ENCODE measurements around the gene VAPA. TPM values are rescaled to one million over a fixed set of nuclear protein-coding genes. Genes with fewer than 3 reads are reported as not detected.

Gene VAPA
- total and polyA plus RNA-seq, 2 of the 4 experiments (the other 2 are of a cell fraction) = 199 to 206 TPM

- ChIA-PET CTCF (no interaction called here), POLR2A (ENCODE audit: unreplicated experiment) (no interaction called here)
- no peak for DNase-seq
- no peak overlapping the region for H3K4me2 ChIP-seq (ENCODE audit: low read depth, low read length)
- H4K5ac ChIP-seq (ENCODE audit: low read depth, low read length) = no peak overlapping the region
- H3K18ac ChIP-seq (ENCODE audit: low read depth, low read length) = no peak overlapping the region
- ATAC-seq (ENCODE audit: low read depth) = no peak
- 0 out of 2 replicates have a peak, but pooled peaks cover 3% of the 10 kb centered on the region for H3K4me1 ChIP-seq (ENCODE audit: control insufficient read depth, insufficient read depth, low read length)
- no peak overlapping the region for H2AK5ac ChIP-seq (ENCODE audit: low read depth, low read length)
- no peak overlapping the region for H3K9ac ChIP-seq (ENCODE audit: low read depth, low read length)
- no peak overlapping the region for H2AK9ac ChIP-seq (replicated peaks; ENCODE audit: low read depth, low read length, poor library complexity)
- no peak overlapping the region for H3K56ac ChIP-seq (ENCODE audit: extremely low read depth, insufficient read depth, low read length)
- no peak overlapping the region for H2BK15ac ChIP-seq (ENCODE audit: low read depth, low read length)
- intact Hi-C loops (cut with micrococcal nuclease) = no loop called here
- H2BK120ac ChIP-seq (ENCODE audit: low read depth, low read length) = no peak overlapping the region
- no peak overlapping the region for H3K4ac ChIP-seq (ENCODE audit: low read depth, low read length)
- TF ChIP-seq MAFK (IDR thresholded peaks at IDR 0.05; ENCODE audit: low read depth, low read length) (no peak), RCOR1 (IDR thresholded peaks at IDR 0.05; ENCODE audit: insufficient replicate concordance, low read length) (no peak), USF2 (IDR thresholded peaks at IDR 0.05; ENCODE audit: low read depth, low read length) (no peak), POLR2A (IDR thresholded peaks at IDR 0.05; ENCODE audit: low read depth, low read length) (no peak), BHLHE40 (IDR thresholded peaks at IDR 0.05; ENCODE audit: low read depth, low read length) (no peak), MAZ (IDR thresholded peaks at IDR 0.05; ENCODE audit: borderline replicate concordance, low read depth, low read length) (no peak), NFE2L2 (IDR thresholded peaks at IDR 0.05; ENCODE audit: low read depth, low read length) (no peak), CTCF (conservative IDR thresholded peaks at IDR 0.05; ENCODE audit: low read depth, low read length) (no peak), CHD1 (IDR thresholded peaks at IDR 0.05; ENCODE audit: low read depth, low read length) (no peak), SMC3 (IDR thresholded peaks at IDR 0.05; ENCODE audit: low read depth, low read length) (no peak), ELK1 (IDR thresholded peaks at IDR 0.05; ENCODE audit: borderline replicate concordance, low read depth, low read length) (no peak), CEBPB (IDR thresholded peaks at IDR 0.05; ENCODE audit: low read depth, low read length) (no peak)
- dilution Hi-C loops (cut with HindIII; ENCODE audit: low sequenced_read_pairs, unreplicated experiment) = no loop called here
- H3K36me3 ChIP-seq (ENCODE audit: control insufficient read depth, insufficient read depth, low read length) = peaks cover 22% of the 10 kb centered on the region
- H4K91ac ChIP-seq (ENCODE audit: insufficient read depth, low read depth, low read length) = no peak overlapping the region
- no peak overlapping the region for H3K4me3 ChIP-seq (ENCODE audit: insufficient read depth, low read depth, low read length)
- H3K14ac ChIP-seq (replicated peaks; ENCODE audit: low read depth, low read length) = no peak overlapping the region
- no peak overlapping the region for H3K23ac ChIP-seq (ENCODE audit: low read depth, low read length)
- H3K79me1 ChIP-seq (ENCODE audit: low read depth in 1 of 2, low read length in 2 of 2) = peaks cover 24 to 64% of the 10 kb centered on the region in 2 experiments
- H3K27me3 ChIP-seq (ENCODE audit: control insufficient read depth, insufficient read depth, low read length) = no peaks in the 10 kb centered on the region
- H4K20me1 ChIP-seq (ENCODE audit: insufficient read depth, low read length) = peaks cover 27% of the 10 kb centered on the region; the same call in 1 of the 2 replicates
- in situ Hi-C loops (cut with MboI; ENCODE audit: low sequenced_read_pairs) = loop anchor here (10.0 to 25.0 kb wide), 2 partner anchors 231 to 359 kb away; partner anchors contain the start of gene RAB31
- H3K9me1 ChIP-seq (ENCODE audit: insufficient read depth, low read length) = peaks cover 7% of the 10 kb centered on the region
- H2AFZ ChIP-seq (replicated peaks; ENCODE audit: low read length, poor library complexity) = no peak overlapping the region
- H2BK20ac ChIP-seq (ENCODE audit: low read depth, low read length) = no peak overlapping the region
- no TSS peak for BruUV-seq (replicated peaks)
- no CpG with 5 or more reads among the region's 4 CpGs for WGBS, 2 experiments (ENCODE audit: extremely low coverage in 2 of 2, insufficient read length in 1 of 2)
- no peak overlapping the region for H3K27ac ChIP-seq (ENCODE audit: insufficient read depth, low read length)
- H3K9me3 ChIP-seq (ENCODE audit: control insufficient read depth, insufficient read depth, low read length) = no peaks in the 10 kb centered on the region
- no peak overlapping the region for H4K8ac ChIP-seq (ENCODE audit: low read depth in 2 of 2, low read length in 2 of 2)
- H2BK5ac ChIP-seq (ENCODE audit: low read depth, low read length, poor library complexity, severe bottlenecking) = no peak overlapping the region
Observed at GRCh38 chr18:9943311-9943710, 29.5 kb downstream of the VAPA start.

Data from IMR-90 (cell line).